Thyroid gland (tissue), 4 donors: ENCODE data around the gene JPT2.

ENCODE experiments used
- CTCF ChIP-seq, 6 experiments: fragments of 200-600 bp in 3 of 6; fragments of 450-650 bp in 3 of 6; sonication (generic) in 3 of 6; IDR thresholded peaks; one replicate each; pipeline ENCODE4 v1.5.1; 2016 to 2019; ENCODE audit warnings: antibody characterized with exemption in 6 of 6, mild to moderate bottlenecking in 2 of 6, inconsistent platforms in 1 of 6, moderate library complexity in 1 of 6
- POLR2A ChIP-seq, 2 donors: fragments of 450-650 bp; IDR thresholded peaks; one replicate each; pipeline ENCODE4 v1.6.1; 2017; ENCODE audit warnings: antibody characterized with exemption in 2 of 2, mild to moderate bottlenecking in 2 of 2, moderate library complexity in 1 of 2

- TF ChIP-seq CTCF (IDR thresholded peaks at IDR 0.05) (no peak), POLR2A (IDR thresholded peaks at IDR 0.05) (no peak)
Observed at GRCh38 chr16:1731603-1732002, 53.5 kb downstream of the JPT2 start.
